K562 (cell line): ENCODE measurements around the gene AMBRA1. TPM values are rescaled to one million over a fixed set of nuclear protein-coding genes. Genes with fewer than 3 reads are reported as not detected.
A peak's percentile ranks its signal among the peaks of the same experiment; 100 is the strongest.

ENCODE experiments used
- MXI1 ChIP-seq: IDR thresholded peaks from 2 replicates; pipeline ENCODE4 v1.6.1; 2011; ENCODE audit warnings: low read depth, mild to moderate bottlenecking, improper control_type of control experiment, low read length
- RUNX1 ChIP-seq: sonication (generic); IDR thresholded peaks from 2 replicates; pipeline ENCODE4 v1.6.1; 2016; ENCODE audit warnings: antibody characterized with exemption, low read depth
- SP1 ChIP-seq: sonication (generic); formaldehyde crosslinking; IDR thresholded peaks from 2 replicates; pipeline ENCODE4 v1.8.1; 2022; ENCODE audit warnings: mild to moderate bottlenecking, missing genetic modification reagents
- TRIM24 ChIP-seq, 2 experiments: fragments of 450-650 bp; IDR thresholded peaks; 2 replicates each; pipeline ENCODE4 v1.6.1; 2016
- polyA plus RNA-seq, 8 experiments: library from polyadenylated mRNA; depleted of rRNA in 4 of 8; stranded (reverse) in 5 of 8; unstranded in 3 of 8; fragments of >200 nt; fragmentation: Nextera tagmentation in 2 of 8; fragmentation: Illumina TruSeq in 1 of 8; extraction: Ambion mirVana in 2 of 8; extraction: Trizol in 1 of 8; gene quantifications; 2 replicates each; pipeline versions ENCODE4 v1.2.1 to v1.2.3, GENCODE V29; 2011 to 2014; ENCODE audit warnings: inconsistent platforms in 1 of 8, missing spikeins in 1 of 8
- total RNA-seq, 7 experiments: library from RNA; depleted of rRNA in 6 of 7; stranded (reverse); fragments of >200 nt in 6 of 7; fragmentation: Illumina TruSeq in 2 of 7; extraction: Trizol in 2 of 7; gene quantifications; 2 replicates each; pipeline versions ENCODE4 v1.2.1 to v1.2.3, GENCODE V29; 2011 to 2021; ENCODE audit warnings: low replicate concordance in 1 of 7
- TF ChIP-seq, protein P1 (sequence below): fragments of 450-650 bp; IDR thresholded peaks from one replicate; pipeline ENCODE4 v1.6.1; 2018; ENCODE audit warnings: mild to moderate bottlenecking, moderate library complexity; ENCODE audit not compliant: partially characterized antibody
- TF ChIP-seq, protein P2 (sequence below), 2 experiments: fragments of 450-650 bp; IDR thresholded peaks; 2 replicates each; pipeline ENCODE4 v1.6.1; 2016; ENCODE audit warnings: mild to moderate bottlenecking in 2 of 2, borderline replicate concordance in 1 of 2, low read depth in 1 of 2, moderate library complexity in 1 of 2
- TF ChIP-seq, protein P3 (sequence below): fragments of 450-650 bp; formaldehyde crosslinking; IDR thresholded peaks from 2 replicates; pipeline ENCODE4 v1.4.0; 2020; ENCODE audit warnings: mild to moderate bottlenecking, moderate library complexity

The AMBRA1 gene
- total and polyA plus RNA-seq, 9 of the 15 experiments (the other 6 are each of a cell fraction or from before 2014, with no cell fraction given) = 0.15 to 24.5 (median 13.0) TPM

DNA sequence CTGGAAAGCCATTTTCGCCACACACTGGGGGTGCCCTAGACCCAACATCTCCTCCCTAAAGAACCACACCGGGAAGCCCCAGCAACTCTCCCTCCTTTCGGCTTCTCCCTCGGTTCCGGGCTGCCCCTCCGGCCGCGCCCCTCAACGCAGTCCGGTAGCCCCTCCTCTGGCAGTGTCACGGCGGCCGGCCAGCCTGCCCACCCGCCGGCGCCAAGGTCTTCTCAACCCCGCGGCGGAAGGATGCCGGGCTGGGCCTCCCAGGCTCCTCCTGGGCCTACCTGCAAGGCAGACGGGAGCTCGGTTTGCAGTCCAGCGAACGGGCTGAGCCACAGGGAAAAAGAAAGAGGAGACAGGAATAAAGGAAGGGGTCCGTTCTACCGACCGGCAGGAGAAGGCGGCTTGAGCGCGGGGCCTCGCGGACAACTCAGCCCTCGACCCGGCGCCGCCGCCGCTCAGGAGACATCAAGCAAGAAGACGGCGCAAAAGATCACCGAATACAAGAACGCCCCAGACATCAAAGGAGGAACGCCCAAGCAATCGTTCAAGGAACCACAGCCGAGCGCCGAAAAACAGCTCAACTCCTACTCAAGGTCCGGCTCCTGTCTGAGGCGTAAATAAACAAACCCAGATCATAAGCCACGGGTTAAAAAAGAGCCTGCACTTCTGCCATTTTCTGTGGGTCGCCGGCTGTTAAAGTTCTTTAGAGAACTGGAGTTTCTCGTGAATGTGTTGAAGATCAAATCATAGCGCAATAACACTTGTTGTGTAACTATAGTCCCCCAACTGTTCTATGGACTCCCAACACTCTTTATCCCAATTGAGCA lies at the start of gene AMBRA1 (continued):
- peak; percentile 49; the same call in 1 of the 2 replicates for TF ChIP-seq SP1 (CRISPR knock-in tag)
- TF ChIP-seq, protein P1, sequence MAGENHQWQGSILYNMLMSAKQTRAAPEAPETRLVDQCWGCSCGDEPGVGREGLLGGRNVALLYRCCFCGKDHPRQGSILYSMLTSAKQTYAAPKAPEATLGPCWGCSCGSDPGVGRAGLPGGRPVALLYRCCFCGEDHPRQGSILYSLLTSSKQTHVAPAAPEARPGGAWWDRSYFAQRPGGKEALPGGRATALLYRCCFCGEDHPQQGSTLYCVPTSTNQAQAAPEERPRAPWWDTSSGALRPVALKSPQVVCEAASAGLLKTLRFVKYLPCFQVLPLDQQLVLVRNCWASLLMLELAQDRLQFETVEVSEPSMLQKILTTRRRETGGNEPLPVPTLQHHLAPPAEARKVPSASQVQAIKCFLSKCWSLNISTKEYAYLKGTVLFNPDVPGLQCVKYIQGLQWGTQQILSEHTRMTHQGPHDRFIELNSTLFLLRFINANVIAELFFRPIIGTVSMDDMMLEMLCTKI = no peak
- TF ChIP-seq, protein P2, sequence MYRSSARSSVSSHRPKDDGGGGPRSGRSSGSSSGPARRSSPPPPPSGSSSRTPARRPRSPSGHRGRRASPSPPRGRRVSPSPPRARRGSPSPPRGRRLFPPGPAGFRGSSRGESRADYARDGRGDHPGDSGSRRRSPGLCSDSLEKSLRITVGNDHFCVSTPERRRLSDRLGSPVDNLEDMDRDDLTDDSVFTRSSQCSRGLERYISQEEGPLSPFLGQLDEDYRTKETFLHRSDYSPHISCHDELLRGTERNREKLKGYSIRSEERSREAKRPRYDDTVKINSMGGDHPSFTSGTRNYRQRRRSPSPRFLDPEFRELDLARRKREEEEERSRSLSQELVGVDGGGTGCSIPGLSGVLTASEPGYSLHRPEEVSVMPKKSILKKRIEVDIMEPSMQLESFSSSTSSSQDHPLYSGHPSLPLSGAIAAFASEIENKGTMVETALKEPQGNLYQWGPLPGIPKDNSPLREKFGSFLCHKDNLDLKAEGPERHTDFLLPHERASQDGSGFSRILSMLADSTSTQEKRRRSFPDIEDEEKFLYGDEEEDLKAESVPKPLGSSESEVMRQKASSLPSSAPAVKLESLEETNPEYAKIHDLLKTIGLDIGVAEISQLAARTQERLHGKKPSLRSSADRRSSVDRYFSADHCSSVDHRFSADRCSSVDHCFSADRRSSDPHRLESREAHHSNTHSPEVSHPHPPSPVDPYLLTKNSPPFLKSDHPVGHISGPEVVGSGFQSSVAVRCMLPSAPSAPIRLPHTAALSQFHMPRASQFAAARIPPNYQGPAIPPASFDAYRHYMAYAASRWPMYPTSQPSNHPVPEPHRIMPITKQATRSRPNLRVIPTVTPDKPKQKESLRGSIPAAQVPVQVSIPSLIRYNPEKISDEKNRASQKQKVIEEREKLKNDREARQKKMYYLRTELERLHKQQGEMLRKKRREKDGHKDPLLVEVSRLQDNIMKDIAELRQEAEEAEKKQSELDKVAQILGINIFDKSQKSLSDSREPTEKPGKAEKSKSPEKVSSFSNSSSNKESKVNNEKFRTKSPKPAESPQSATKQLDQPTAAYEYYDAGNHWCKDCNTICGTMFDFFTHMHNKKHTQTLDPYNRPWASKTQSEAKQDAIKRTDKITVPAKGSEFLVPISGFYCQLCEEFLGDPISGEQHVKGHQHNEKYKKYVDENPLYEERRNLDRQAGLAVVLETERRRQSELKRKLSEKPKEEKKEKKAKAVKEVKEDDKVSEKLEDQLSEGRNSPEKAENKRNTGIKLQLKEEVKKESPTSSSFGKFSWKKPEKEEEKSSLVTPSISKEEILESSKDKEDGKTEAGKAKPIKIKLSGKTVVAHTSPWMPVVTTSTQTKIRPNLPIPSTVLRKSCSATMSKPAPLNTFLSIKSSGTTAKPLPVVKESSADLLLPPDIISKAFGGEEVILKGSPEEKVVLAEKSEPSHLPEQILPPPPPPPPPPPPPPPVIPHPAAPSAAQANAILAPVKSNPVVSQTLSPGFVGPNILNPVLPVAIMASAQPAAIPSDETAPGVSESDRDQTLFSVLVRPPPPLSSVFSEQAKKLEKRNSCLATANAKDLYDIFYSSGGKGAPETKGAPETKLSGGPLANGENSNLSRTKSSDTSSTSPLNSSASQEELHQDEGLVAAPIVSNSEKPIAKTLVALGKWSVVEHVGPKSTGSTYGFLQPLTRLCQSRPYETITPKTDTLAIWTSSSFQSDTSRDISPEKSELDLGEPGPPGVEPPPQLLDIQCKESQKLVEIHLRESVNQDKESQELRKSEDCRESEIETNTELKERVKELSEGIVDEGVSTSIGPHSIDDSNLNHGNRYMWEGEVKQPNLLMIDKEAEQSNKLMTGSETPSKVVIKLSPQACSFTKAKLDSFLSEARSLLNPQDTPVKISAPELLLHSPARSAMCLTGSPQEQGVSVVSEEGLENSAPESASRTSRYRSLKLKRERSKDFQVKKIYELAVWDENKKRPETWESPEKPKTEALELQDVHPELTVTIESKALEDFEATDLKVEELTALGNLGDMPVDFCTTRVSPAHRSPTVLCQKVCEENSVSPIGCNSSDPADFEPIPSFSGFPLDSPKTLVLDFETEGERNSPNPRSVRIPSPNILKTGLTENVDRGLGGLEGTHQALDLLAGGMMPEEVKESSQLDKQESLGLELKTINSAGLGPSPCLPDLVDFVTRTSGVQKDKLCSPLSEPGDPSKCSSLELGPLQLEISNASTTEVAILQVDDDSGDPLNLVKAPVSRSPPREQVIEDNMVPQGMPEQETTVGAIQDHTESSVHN (IDR thresholded peaks at IDR 0.05; ENCODE audit: borderline replicate concordance in 1 of 2, low read depth in 1 of 2) = no peak
- no peak for TF ChIP-seq TRIM24 (IDR thresholded peaks at IDR 0.05)
- 0 out of 2 replicates have a peak, but pooled peaks have one; percentile 9 for TF ChIP-seq MXI1
- TF ChIP-seq, protein P3, sequence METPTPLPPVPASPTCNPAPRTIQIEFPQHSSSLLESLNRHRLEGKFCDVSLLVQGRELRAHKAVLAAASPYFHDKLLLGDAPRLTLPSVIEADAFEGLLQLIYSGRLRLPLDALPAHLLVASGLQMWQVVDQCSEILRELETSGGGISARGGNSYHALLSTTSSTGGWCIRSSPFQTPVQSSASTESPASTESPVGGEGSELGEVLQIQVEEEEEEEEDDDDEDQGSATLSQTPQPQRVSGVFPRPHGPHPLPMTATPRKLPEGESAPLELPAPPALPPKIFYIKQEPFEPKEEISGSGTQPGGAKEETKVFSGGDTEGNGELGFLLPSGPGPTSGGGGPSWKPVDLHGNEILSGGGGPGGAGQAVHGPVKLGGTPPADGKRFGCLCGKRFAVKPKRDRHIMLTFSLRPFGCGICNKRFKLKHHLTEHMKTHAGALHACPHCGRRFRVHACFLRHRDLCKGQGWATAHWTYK (CRISPR knock-in tag) = peak; percentile 75; the same call in 1 of the 2 replicates
- no peak for TF ChIP-seq RUNX1
